HG03457 (cell line): ENCODE measurements around the gene COL1A2.

Experiments used
- ATAC-seq: cut with Tn5 transposase; IDR thresholded peaks from one replicate; pipeline ENCODE4 v1.9.1; 2021; ENCODE audit warnings: moderate number of reproducible peaks; ENCODE audit not compliant: unreplicated experiment

COL1A2 gene

GRCh38 chr7:94409200-94409948 is 14.7 kb downstream of the COL1A2 start:
- no peak for ATAC-seq

- ATAC-seq, result no peak
These were observed 15.9 kb downstream of the COL1A2 start for GRCh38 chr7:94410413-94411187.

- ATAC-seq, result no peak
These were observed 16.4 kb downstream of the COL1A2 start for GRCh38 chr7:94411188-94411466.

- ATAC-seq, result no peak
These were observed 18.1 kb downstream of the COL1A2 start for GRCh38 chr7:94412762-94413322.

GRCh38 chr7:94414481-94414880 is 19.8 kb downstream of the COL1A2 start:
- no peak for ATAC-seq

GRCh38 chr7:94414980-94415379 is 20.3 kb downstream of the COL1A2 start:
- ATAC-seq, result no peak

GRCh38 chr7:94417306-94417705 is 22.6 kb downstream of the COL1A2 start:
- ATAC-seq, result no peak

GRCh38 chr7:94417901-94418300 is 23.2 kb downstream of the COL1A2 start:
- no peak for ATAC-seq

GRCh38 chr7:94418851-94419250 is 24.2 kb downstream of the COL1A2 start:
- no peak for ATAC-seq

GRCh38 chr7:94420328-94420727 is 25.6 kb downstream of the COL1A2 start:
- no peak for ATAC-seq

GRCh38 chr7:94421681-94422080 is 27.0 kb downstream of the COL1A2 start:
- ATAC-seq, result no peak

- ATAC-seq, result no peak
These were observed 27.4 kb downstream of the COL1A2 start for GRCh38 chr7:94422136-94422535.

- no peak for ATAC-seq
These were observed 28.2 kb downstream of the COL1A2 start for GRCh38 chr7:94422827-94423460.

GRCh38 chr7:94423863-94424735 is 29.4 kb downstream of the COL1A2 start:
- no peak for ATAC-seq

GRCh38 chr7:94425546-94425945 is 30.9 kb downstream of the COL1A2 start:
- no peak for ATAC-seq

GRCh38 chr7:94426980-94427875 is 32.5 kb downstream of the COL1A2 start:
- no peak for ATAC-seq

GRCh38 chr7:94429153-94429552 is 34.5 kb downstream of the COL1A2 start:
- ATAC-seq, result no peak

GRCh38 chr7:94431176-94431575 is 36.5 kb downstream of the COL1A2 start:
- no peak for ATAC-seq

- ATAC-seq, result no peak
These were observed 37.1 kb downstream of the COL1A2 start for GRCh38 chr7:94431619-94432280.
